ENCODE data around the gene ERC1. TPM values are rescaled to one million over a fixed set of nuclear protein-coding genes. Genes with fewer than 3 reads are reported as not detected.

ERC1 gene
- total RNA-seq, 4 donors from 2014 or later, result 58.0 to 83.2 (median 73.5) TPM

DNA sequence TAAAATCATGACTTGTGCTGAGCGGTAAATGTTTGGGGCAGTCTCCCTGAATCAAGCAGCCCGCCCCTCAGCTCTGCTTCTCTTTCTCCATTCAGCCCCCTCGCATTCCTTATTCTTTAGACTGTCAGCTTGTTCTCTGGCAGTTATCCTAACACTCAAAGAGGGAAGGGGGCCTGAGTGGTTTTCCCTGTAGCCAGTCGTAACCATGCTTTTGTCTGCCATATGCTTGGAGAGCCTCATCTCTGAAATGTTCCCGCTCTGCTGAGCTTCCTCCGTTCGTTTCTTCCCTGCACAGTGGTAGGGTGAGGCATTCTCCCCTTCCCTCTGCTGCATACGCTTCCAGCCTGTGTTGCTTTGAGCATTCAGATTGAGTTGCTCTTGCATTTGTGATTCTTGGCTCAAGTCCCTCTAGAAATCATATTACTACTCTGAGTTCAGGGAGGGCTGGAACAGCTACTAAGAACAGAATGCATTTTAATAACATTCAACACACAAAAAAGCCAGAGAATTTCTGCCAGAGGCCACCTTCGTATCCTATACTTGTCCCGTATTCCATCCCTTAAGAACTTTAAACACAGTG, 483.6 kb downstream of the ERC1 start:
- peak overlapping the region in 2 of 4 donors; percentile 43 to 67 for H3K27ac ChIP-seq
- H3K4me3 ChIP-seq, result no peak overlapping the region
- 16 to 19% methylated on average over 10 of the region's 10 CpGs for WGBS, 2 donors
- no peaks in the 10 kb centered on the region for H3K36me3 ChIP-seq
- TF ChIP-seq, protein P1, sequence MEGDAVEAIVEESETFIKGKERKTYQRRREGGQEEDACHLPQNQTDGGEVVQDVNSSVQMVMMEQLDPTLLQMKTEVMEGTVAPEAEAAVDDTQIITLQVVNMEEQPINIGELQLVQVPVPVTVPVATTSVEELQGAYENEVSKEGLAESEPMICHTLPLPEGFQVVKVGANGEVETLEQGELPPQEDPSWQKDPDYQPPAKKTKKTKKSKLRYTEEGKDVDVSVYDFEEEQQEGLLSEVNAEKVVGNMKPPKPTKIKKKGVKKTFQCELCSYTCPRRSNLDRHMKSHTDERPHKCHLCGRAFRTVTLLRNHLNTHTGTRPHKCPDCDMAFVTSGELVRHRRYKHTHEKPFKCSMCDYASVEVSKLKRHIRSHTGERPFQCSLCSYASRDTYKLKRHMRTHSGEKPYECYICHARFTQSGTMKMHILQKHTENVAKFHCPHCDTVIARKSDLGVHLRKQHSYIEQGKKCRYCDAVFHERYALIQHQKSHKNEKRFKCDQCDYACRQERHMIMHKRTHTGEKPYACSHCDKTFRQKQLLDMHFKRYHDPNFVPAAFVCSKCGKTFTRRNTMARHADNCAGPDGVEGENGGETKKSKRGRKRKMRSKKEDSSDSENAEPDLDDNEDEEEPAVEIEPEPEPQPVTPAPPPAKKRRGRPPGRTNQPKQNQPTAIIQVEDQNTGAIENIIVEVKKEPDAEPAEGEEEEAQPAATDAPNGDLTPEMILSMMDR (IDR thresholded peaks at IDR 0.05), result no peak
- TF ChIP-seq POLR2A (IDR thresholded peaks at IDR 0.05) (no peak), EP300 (IDR thresholded peaks at IDR 0.05) (no peak)
- no peak for DNase-seq (ENCODE audit: low spot score in 2 of 2)
- no peaks in the 10 kb centered on the region for H3K9me3 ChIP-seq
- H3K27me3 ChIP-seq, result no peaks in the 10 kb centered on the region
- H3K4me1 ChIP-seq, result peaks cover 0 to 42% (median 17%) of the 10 kb centered on the region in 4 donors

DNA sequence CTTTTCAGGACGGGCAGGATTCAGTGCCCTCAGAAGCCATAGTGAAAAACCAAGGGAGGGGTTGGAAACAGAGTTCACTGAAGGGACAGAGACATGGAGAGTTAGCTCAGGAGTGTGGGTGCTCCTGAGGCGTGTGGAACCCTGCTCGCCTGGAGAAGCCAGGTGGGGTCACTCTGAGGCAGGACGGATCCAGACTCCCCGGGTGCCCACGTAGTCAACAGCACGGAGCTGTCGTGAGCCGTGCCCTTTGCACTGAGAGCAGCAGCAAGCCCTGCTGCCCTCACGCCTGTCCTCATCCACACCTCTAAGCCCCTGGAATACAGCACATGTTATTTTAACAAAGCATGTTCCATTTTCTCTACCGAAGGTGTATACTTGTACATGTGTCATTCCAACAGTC, 488.6 kb downstream of the ERC1 start:
- Histone ChIP-seq H3K9me3 (no peaks in the 10 kb centered on the region), H3K36me3 (no peaks in the 10 kb centered on the region), H3K27me3 (no peaks in the 10 kb centered on the region), H3K4me3 (no peak overlapping the region), H3K4me1 (peaks cover 0 to 9% (median 3%) of the 10 kb centered on the region in 4 donors), H3K27ac (no peak overlapping the region)
- no peak for DNase-seq (ENCODE audit: low spot score in 2 of 2)
- WGBS, 2 donors, result 95% methylated on average over 11 of the region's 11 CpGs
- TF ChIP-seq POLR2A (IDR thresholded peaks at IDR 0.05) (no peak), EP300 (IDR thresholded peaks at IDR 0.05) (no peak)
- TF ChIP-seq, protein P1 (IDR thresholded peaks at IDR 0.05), result no peak

DNA sequence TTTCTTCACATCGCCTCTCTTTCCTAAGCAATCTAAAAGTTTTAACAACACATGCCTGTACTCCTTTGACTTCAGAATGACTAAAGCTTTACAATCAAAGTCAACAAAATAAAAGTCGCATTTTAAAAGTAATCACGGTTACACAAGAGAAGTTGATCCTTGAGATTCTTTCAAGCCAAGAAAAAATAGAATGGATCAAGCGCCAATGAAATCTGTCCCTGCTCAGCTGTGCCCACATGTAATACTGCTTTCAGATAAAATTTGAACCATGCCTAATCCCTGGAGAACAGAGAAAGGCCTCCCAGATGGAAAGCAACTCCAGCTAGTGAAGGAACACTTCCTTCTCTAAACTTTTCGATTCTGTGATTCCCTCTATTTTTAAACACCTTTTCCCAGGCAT, 490.3 kb downstream of the ERC1 start:
- DNase-seq (ENCODE audit: low spot score in 2 of 2), result no peak
- WGBS, 2 donors, result 72 to 77% methylated on average over 5 of the region's 5 CpGs
- H3K4me1 ChIP-seq, result no peaks in the 10 kb centered on the region
- H3K27me3 ChIP-seq, result no peaks in the 10 kb centered on the region
- H3K27ac ChIP-seq, result no peak overlapping the region
- no peaks in the 10 kb centered on the region for H3K9me3 ChIP-seq
- no peaks in the 10 kb centered on the region for H3K36me3 ChIP-seq
- TF ChIP-seq, protein P1 (IDR thresholded peaks at IDR 0.05), result no peak
- TF ChIP-seq POLR2A (IDR thresholded peaks at IDR 0.05), result no peak
- TF ChIP-seq EP300 (IDR thresholded peaks at IDR 0.05), result no peak
- H3K4me3 ChIP-seq, result no peak overlapping the region

DNA sequence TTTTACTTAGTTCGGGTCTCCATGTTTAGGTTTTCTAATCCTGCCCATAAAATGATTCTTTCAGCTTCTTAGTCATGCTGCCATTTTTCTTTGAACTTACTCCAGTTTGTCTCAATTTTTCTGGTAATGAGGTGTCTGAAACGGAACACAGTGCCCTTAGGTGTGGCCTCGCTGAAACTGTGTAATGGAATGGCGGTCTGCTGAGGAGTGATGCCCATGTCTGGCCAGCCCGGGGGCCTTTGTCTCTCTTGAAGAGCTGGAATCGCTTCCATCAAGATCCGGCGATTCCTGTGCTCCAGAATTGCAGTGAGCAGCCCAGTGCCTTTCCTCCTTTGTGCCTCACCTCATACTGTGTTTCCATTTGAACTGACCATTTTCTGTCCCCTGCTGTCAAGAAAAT, 490.9 kb downstream of the ERC1 start:
- H3K27ac ChIP-seq, result no peak overlapping the region
- no peaks in the 10 kb centered on the region for H3K4me1 ChIP-seq

DNA sequence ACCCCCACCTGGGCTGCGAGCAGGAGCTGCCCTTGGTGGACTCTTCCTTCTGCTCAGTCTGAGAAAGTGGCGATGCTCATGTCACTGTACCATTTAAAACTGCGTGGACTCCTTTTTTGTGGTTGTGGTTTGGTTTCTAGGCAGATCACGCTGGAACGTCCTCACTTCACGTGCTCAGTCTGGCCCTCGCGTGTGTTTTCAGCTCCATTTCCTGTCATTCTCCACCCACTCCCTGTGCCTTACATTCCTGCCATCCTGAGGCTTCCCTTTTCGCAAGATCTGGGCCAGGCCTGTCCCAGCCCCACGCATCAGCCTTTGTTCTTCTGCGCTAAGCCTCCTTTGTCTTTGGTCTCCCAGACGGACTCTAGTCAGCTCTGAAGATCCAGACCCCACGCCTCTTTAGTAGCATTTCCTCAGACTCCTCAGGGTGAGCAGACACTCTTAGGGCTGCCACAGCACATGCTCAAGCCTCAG, 497.9 kb downstream of the ERC1 start:
- H3K4me1 ChIP-seq, result no peaks in the 10 kb centered on the region
- DNase-seq (ENCODE audit: low spot score in 2 of 2), result no peak
- WGBS, 2 donors, result 57 to 61% methylated on average over 13 of the region's 13 CpGs
- no peaks in the 10 kb centered on the region for H3K9me3 ChIP-seq
- TF ChIP-seq, protein P1 (IDR thresholded peaks at IDR 0.05), result no peak
- TF ChIP-seq EP300 (IDR thresholded peaks at IDR 0.05), result no peak
- H3K27me3 ChIP-seq, result no peaks in the 10 kb centered on the region
- no peak overlapping the region for H3K27ac ChIP-seq
- peaks cover 0 to 47% (median 0%) of the 10 kb centered on the region in 3 donors for H3K36me3 ChIP-seq
- no peak overlapping the region for H3K4me3 ChIP-seq

More for the DNA sequence above, 490.9 kb downstream of the ERC1 start:
- 75 to 76% methylated on average over 8 of the region's 8 CpGs for WGBS, 2 donors
- TF ChIP-seq EP300 (IDR thresholded peaks at IDR 0.05), result no peak
- TF ChIP-seq, protein P1 (IDR thresholded peaks at IDR 0.05), result no peak
- TF ChIP-seq POLR2A (IDR thresholded peaks at IDR 0.05), result no peak
- DNase-seq (ENCODE audit: low spot score in 2 of 2), result no peak
- no peaks in the 10 kb centered on the region for H3K36me3 ChIP-seq
- no peaks in the 10 kb centered on the region for H3K27me3 ChIP-seq
- H3K4me3 ChIP-seq, result no peak overlapping the region
- H3K9me3 ChIP-seq, result no peaks in the 10 kb centered on the region

All from tibial nerve (tissue), 4 donors.